HepG2 (cell line): Measurements from ENCODE around the gene C11orf86. TPM values are rescaled to one million over a fixed set of nuclear protein-coding genes. Genes with fewer than 3 reads are reported as not detected.
A peak's percentile ranks its signal among the peaks of the same experiment; 100 is the strongest.

Experiments used
- ELK4 ChIP-seq: sonication (generic); formaldehyde crosslinking; IDR thresholded peaks from 2 replicates; pipeline ENCODE4 v1.9.0; 2021; ENCODE audit warnings: missing genetic modification reagents, borderline replicate concordance
- ISX ChIP-seq: sonication (generic); formaldehyde crosslinking; conservative IDR thresholded peaks from 2 replicates; pipeline ENCODE4 v1.5.0; 2020; ENCODE audit warnings: missing genetic modification reagents
- KLF6 ChIP-seq: IDR thresholded peaks from 2 replicates; pipeline ENCODE4 v1.8.0; 2016; ENCODE audit warnings: missing biosample characterization, missing genetic modification reagents
- MED13 ChIP-seq: sonication (generic); formaldehyde crosslinking; IDR thresholded peaks from 2 replicates; pipeline ENCODE4 v1.5.0; 2020; ENCODE audit warnings: missing genetic modification reagents
- SOX13 ChIP-seq, 3 experiments: fragments of 450-650 bp in 1 of 3; sonication (generic) in 1 of 3; formaldehyde crosslinking in 1 of 3; IDR thresholded peaks in 2 of 3; conservative IDR thresholded peaks in 1 of 3; 2 replicates each; pipeline versions ENCODE4 v1.5.0 to v1.6.1; 2016 to 2020; ENCODE audit warnings: antibody characterized with exemption in 1 of 3, mild to moderate bottlenecking in 1 of 3, missing compliant biosample characterization in 1 of 3, missing genetic modification reagents in 1 of 3, moderate library complexity in 1 of 3
- SP140L ChIP-seq: sonication (generic); formaldehyde crosslinking; IDR thresholded peaks from 2 replicates; pipeline ENCODE4 v1.4.0; 2020; ENCODE audit warnings: missing genetic modification reagents, borderline replicate concordance
- SRSF9 ChIP-seq: fragments of 200-400 bp; formaldehyde crosslinking; IDR thresholded peaks from 2 replicates; pipeline ENCODE4 v1.6.1; 2018; ENCODE audit warnings: borderline replicate concordance, mild to moderate bottlenecking, low read depth, low read length; ENCODE audit not compliant: insufficient read depth, poor library complexity, severe bottlenecking
- TEAD3 ChIP-seq: optimal IDR thresholded peaks from 2 replicates; pipeline ENCODE3; 2016; ENCODE audit warnings: borderline replicate concordance
- ZBTB34 ChIP-seq: sonication (generic); formaldehyde crosslinking; IDR thresholded peaks from 2 replicates; pipeline ENCODE4 v1.8.0; 2022; ENCODE audit warnings: mild to moderate bottlenecking, missing genetic modification reagents
- ZMAT3 ChIP-seq: sonication (generic); formaldehyde crosslinking; conservative IDR thresholded peaks from 2 replicates; pipeline ENCODE4 v1.7.0; 2021; ENCODE audit warnings: missing genetic modification reagents
- ZNF446 ChIP-seq: sonication (generic); formaldehyde crosslinking; IDR thresholded peaks from 2 replicates; pipeline ENCODE4 v1.5.0; 2020; ENCODE audit warnings: mild to moderate bottlenecking, missing genetic modification reagents
- ZNF484 ChIP-seq: sonication (generic); formaldehyde crosslinking; IDR thresholded peaks from 2 replicates; pipeline ENCODE4 v1.5.1; 2020; ENCODE audit warnings: mild to moderate bottlenecking, low read depth, missing genetic modification reagents, borderline replicate concordance
- ZNF547 ChIP-seq: sonication (generic); formaldehyde crosslinking; IDR thresholded peaks from 2 replicates; pipeline ENCODE4 v1.5.1; 2020; ENCODE audit warnings: mild to moderate bottlenecking, missing genetic modification reagents
- ZNF614 ChIP-seq: IDR thresholded peaks from 2 replicates; pipeline ENCODE4 v1.6.1; 2018; ENCODE audit warnings: missing biosample characterization, missing genetic modification reagents, inconsistent platforms, borderline replicate concordance
- ZNF773 ChIP-seq: sonication (generic); formaldehyde crosslinking; IDR thresholded peaks from 2 replicates; pipeline ENCODE4 v1.4.0; 2020; ENCODE audit warnings: missing genetic modification reagents, borderline replicate concordance
- ZNF784 ChIP-seq: sonication (generic); formaldehyde crosslinking; IDR thresholded peaks from 2 replicates; pipeline ENCODE4 v1.5.1; 2020; ENCODE audit warnings: missing genetic modification reagents, mild to moderate bottlenecking, borderline replicate concordance
- ZSCAN5A ChIP-seq: sonication (generic); formaldehyde crosslinking; IDR thresholded peaks from 2 replicates; pipeline ENCODE4 v1.8.0; 2022; ENCODE audit warnings: mild to moderate bottlenecking, missing genetic modification reagents, borderline replicate concordance
- polyA plus RNA-seq, 8 experiments: library from polyadenylated mRNA; depleted of rRNA in 3 of 8; stranded (reverse) in 7 of 8; unstranded in 1 of 8; fragments of >200 nt; fragmentation: Illumina TruSeq in 4 of 8; extraction: Trizol in 4 of 8; gene quantifications; 2 replicates each; pipeline versions ENCODE4 v1.2.1 to v1.2.3, GENCODE V29; 2011 to 2016; ENCODE audit warnings: low read depth in 4 of 8, missing spikeins in 1 of 8, mixed read lengths in 1 of 8; ENCODE audit not compliant: insufficient read depth in 1 of 8
- total RNA-seq, 5 experiments: library from RNA; depleted of rRNA; stranded (reverse); fragments of >200 nt; fragmentation: Illumina TruSeq; extraction: Trizol; gene quantifications; 2 replicates each; pipeline ENCODE4 v1.2.3, GENCODE V29; 2016; ENCODE audit warnings: low read depth in 1 of 5
- TF ChIP-seq, protein P1 (sequence below): fragments of 450-650 bp; IDR thresholded peaks from 2 replicates; pipeline ENCODE4 v1.6.1; 2017; ENCODE audit warnings: mild to moderate bottlenecking
- TF ChIP-seq, protein P2 (sequence below): sonication (generic); formaldehyde crosslinking; IDR thresholded peaks from 2 replicates; pipeline ENCODE4 v1.4.0; 2020; ENCODE audit warnings: missing genetic modification reagents, borderline replicate concordance

The C11orf86 gene
- total and polyA plus RNA-seq, 2 of the 13 experiments (the other 11 are each of a cell fraction or from before 2014, with no cell fraction given): 0.11 to 0.18 TPM

- TF ChIP-seq, protein P1, sequence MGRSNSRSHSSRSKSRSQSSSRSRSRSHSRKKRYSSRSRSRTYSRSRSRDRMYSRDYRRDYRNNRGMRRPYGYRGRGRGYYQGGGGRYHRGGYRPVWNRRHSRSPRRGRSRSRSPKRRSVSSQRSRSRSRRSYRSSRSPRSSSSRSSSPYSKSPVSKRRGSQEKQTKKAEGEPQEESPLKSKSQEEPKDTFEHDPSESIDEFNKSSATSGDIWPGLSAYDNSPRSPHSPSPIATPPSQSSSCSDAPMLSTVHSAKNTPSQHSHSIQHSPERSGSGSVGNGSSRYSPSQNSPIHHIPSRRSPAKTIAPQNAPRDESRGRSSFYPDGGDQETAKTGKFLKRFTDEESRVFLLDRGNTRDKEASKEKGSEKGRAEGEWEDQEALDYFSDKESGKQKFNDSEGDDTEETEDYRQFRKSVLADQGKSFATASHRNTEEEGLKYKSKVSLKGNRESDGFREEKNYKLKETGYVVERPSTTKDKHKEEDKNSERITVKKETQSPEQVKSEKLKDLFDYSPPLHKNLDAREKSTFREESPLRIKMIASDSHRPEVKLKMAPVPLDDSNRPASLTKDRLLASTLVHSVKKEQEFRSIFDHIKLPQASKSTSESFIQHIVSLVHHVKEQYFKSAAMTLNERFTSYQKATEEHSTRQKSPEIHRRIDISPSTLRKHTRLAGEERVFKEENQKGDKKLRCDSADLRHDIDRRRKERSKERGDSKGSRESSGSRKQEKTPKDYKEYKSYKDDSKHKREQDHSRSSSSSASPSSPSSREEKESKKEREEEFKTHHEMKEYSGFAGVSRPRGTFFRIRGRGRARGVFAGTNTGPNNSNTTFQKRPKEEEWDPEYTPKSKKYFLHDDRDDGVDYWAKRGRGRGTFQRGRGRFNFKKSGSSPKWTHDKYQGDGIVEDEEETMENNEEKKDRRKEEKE: no peak
- TF ChIP-seq SP140L (CRISPR knock-in tag) (no peak), SOX13 (IDR thresholded peaks at IDR 0.05) (no peak), SOX13 (CRISPR knock-in tag; conservative IDR thresholded peaks at IDR 0.05 in 1 of 2, IDR thresholded peaks at IDR 0.05 in 1 of 2) (peak in 1 of 2 experiments; percentile 44; a peak in 1 of 4 replicates), ZNF773 (CRISPR knock-in tag) (no peak), TEAD3 (peak; percentile 95), ZNF614 (CRISPR knock-in tag) (no peak), ZNF446 (CRISPR knock-in tag) (no peak), ELK4 (CRISPR knock-in tag) (no peak), ZMAT3 (CRISPR knock-in tag) (no peak), ZNF784 (CRISPR knock-in tag) (no peak), ZSCAN5A (CRISPR knock-in tag) (no peak), SRSF9 (no peak), ZBTB34 (CRISPR knock-in tag) (no peak), ISX (CRISPR knock-in tag) (no peak), ZNF547 (CRISPR knock-in tag) (no peak), ZNF484 (CRISPR knock-in tag) (no peak), MED13 (CRISPR knock-in tag) (no peak), KLF6 (CRISPR knock-in tag) (no peak)
- TF ChIP-seq, protein P2, sequence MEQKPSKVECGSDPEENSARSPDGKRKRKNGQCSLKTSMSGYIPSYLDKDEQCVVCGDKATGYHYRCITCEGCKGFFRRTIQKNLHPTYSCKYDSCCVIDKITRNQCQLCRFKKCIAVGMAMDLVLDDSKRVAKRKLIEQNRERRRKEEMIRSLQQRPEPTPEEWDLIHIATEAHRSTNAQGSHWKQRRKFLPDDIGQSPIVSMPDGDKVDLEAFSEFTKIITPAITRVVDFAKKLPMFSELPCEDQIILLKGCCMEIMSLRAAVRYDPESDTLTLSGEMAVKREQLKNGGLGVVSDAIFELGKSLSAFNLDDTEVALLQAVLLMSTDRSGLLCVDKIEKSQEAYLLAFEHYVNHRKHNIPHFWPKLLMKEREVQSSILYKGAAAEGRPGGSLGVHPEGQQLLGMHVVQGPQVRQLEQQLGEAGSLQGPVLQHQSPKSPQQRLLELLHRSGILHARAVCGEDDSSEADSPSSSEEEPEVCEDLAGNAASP (CRISPR knock-in tag): peak; percentile 57; the same call in 1 of the 2 replicates
These were observed 21.6 kb downstream of the C11orf86 start (continued) for GRCh38 chr11:66996609-66997273.
